GM23338 (cell line): ENCODE measurements around the gene CAPN7. TPM values are rescaled to one million over a fixed set of nuclear protein-coding genes. Genes with fewer than 3 reads are reported as not detected.
A peak's percentile ranks its signal among the peaks of the same experiment; 100 is the strongest.

ENCODE experiments used
- ATAC-seq: fragments of 200-7000 bp; cut with Tn5 transposase; 3 replicates; pipeline ENCODE4 v1.9.1; 2020
- DNase-seq: peaks from one replicate; pipeline ENCODE4 v3.0.0-alpha.2; 2015; ENCODE audit warnings: low spot score
- H2AFZ ChIP-seq: fragments of 200-600 bp; sonication (generic); 2 replicates; pipeline ENCODE4 v1.8.0; 2016; ENCODE audit warnings: antibody characterized with exemption, mild to moderate bottlenecking, moderate library complexity
- H3F3A ChIP-seq: fragments of 200-600 bp; sonication (generic); replicated peaks from 2 replicates; pipeline ENCODE4 v1.8.0; 2017; ENCODE audit warnings: antibody characterized with exemption, mixed run types, low read depth
- H3K27ac ChIP-seq: fragments of 200-600 bp; sonication (generic); 2 replicates; pipeline ENCODE4 v1.6.1; 2016; ENCODE audit warnings: low read depth
- H3K27me3 ChIP-seq: fragments of 200-600 bp; sonication (generic); 2 replicates; pipeline ENCODE4 v1.8.0; 2016; ENCODE audit warnings: mild to moderate bottlenecking, mixed run types, moderate library complexity; ENCODE audit not compliant: insufficient read depth
- H3K36me3 ChIP-seq: fragments of 200-600 bp; sonication (generic); 2 replicates; pipeline ENCODE4 v1.8.0; 2016; ENCODE audit warnings: mild to moderate bottlenecking; ENCODE audit not compliant: insufficient read depth
- H3K4me1 ChIP-seq: fragments of 200-600 bp; sonication (generic); 2 replicates; pipeline ENCODE4 v1.8.0; 2016; ENCODE audit warnings: mild to moderate bottlenecking, moderate library complexity; ENCODE audit not compliant: insufficient read depth
- H3K4me2 ChIP-seq: fragments of 200-600 bp; sonication (generic); 2 replicates; pipeline ENCODE4 v1.7.1; 2017; ENCODE audit warnings: mixed run types
- H3K4me3 ChIP-seq: fragments of 200-600 bp; sonication (generic); 2 replicates; pipeline ENCODE4 v1.6.1; 2016; ENCODE audit warnings: mixed run types
- H3K79me2 ChIP-seq: fragments of 200-600 bp; sonication (generic); replicated peaks from 2 replicates; pipeline ENCODE4 v1.8.0; 2017; ENCODE audit warnings: mild to moderate bottlenecking; ENCODE audit not compliant: insufficient read depth
- H3K9me2 ChIP-seq: fragments of 200-600 bp; sonication (generic); 2 replicates; pipeline ENCODE4 v1.8.0; 2017; ENCODE audit not compliant: insufficient read depth
- H4K20me1 ChIP-seq: fragments of 200-600 bp; sonication (generic); replicated peaks from 2 replicates; pipeline ENCODE4 v1.8.0; 2017; ENCODE audit warnings: mild to moderate bottlenecking; ENCODE audit not compliant: insufficient read depth
- H3K27ac Mint-ChIP-seq: 2 replicates; pipeline ENCODE4 v1.8.0; 2020; ENCODE audit warnings: inconsistent platforms, mild to moderate bottlenecking, moderate library complexity, mixed read lengths
- H3K27me3 Mint-ChIP-seq: 3 replicates; pipeline ENCODE4 v1.8.0; 2022; ENCODE audit warnings: low read depth, mild to moderate bottlenecking, moderate library complexity, mixed read lengths, inconsistent platforms; ENCODE audit not compliant: insufficient read depth, poor library complexity
- H3K36me3 Mint-ChIP-seq: 3 replicates; pipeline ENCODE4 v1.8.0; 2021; ENCODE audit warnings: low read depth, mild to moderate bottlenecking, inconsistent platforms, moderate library complexity, mixed read lengths
- H3K4me1 Mint-ChIP-seq: 3 replicates; pipeline ENCODE4 v1.8.0; 2020; ENCODE audit warnings: mild to moderate bottlenecking, inconsistent platforms, mixed read lengths
- H3K4me3 Mint-ChIP-seq: 3 replicates; pipeline ENCODE4 v1.8.0; 2021; ENCODE audit warnings: moderate library complexity, mild to moderate bottlenecking, inconsistent platforms, mixed read lengths
- H3K9me3 Mint-ChIP-seq: 3 replicates; pipeline ENCODE4 v1.8.0; 2020; ENCODE audit warnings: moderate library complexity, mild to moderate bottlenecking, inconsistent platforms, mixed read lengths
- CREB1 ChIP-seq: fragments of 250-450 bp; sonication (Bioruptor Pico); IDR thresholded peaks from 2 replicates; pipeline ENCODE4 v1.5.0; 2020; ENCODE audit warnings: low read depth, mild to moderate bottlenecking, moderate library complexity
- ETS1 ChIP-seq: IDR thresholded peaks from 2 replicates; pipeline ENCODE4 v1.6.1; 2016; ENCODE audit warnings: antibody characterized with exemption
- REST ChIP-seq: IDR thresholded peaks from one replicate; pipeline ENCODE4 v1.6.1; 2018; ENCODE audit warnings: antibody characterized with exemption; ENCODE audit not compliant: unreplicated experiment
- STAT1 ChIP-seq: IDR thresholded peaks from one replicate; pipeline ENCODE4 v1.6.1; 2016; ENCODE audit warnings: antibody characterized with exemption; ENCODE audit not compliant: unreplicated experiment
- ZNF114 ChIP-seq: fragments of 250-450 bp; sonication (Bioruptor Pico); IDR thresholded peaks from 2 replicates; pipeline ENCODE4 v1.5.0; 2020; ENCODE audit warnings: mild to moderate bottlenecking, moderate library complexity
- ZNF462 ChIP-seq: fragments of 250-450 bp; sonication (Bioruptor Pico); IDR thresholded peaks from 2 replicates; pipeline ENCODE4 v1.5.0; 2020; ENCODE audit warnings: mild to moderate bottlenecking, moderate library complexity
- polyA plus RNA-seq: library from polyadenylated mRNA; unstranded; fragments of >200 nt; fragmentation: Nextera tagmentation; extraction: Ambion mirVana; gene quantifications from 2 replicates; pipeline ENCODE4 v1.2.1, GENCODE V29; 2016
- total RNA-seq: library from RNA; depleted of rRNA; stranded (reverse); fragments of >200 nt; shearing (Covaris generic); gene quantifications from 2 replicates; pipeline ENCODE4 v1.2.3, GENCODE V29; 2014

The CAPN7 gene
- total and polyA plus RNA-seq, 2 experiments from 2014 or later, result 9.9 to 18.1 TPM

- no peak for TF ChIP-seq REST
These were observed 11.1 kb downstream of the CAPN7 start (continued) for GRCh38 chr3:15217011-15217671.

GRCh38 chr3:15217841-15218267 lies 11.8 kb downstream of the CAPN7 start:
- H3K4me1 Mint-ChIP-seq, result peaks cover 7% of the 10 kb centered on the region; the same call in 2 of the 3 replicates
- no peak; the same call in 2 of the 3 replicates for ATAC-seq

More at GRCh38 chr3:15217841-15218267, 11.8 kb downstream of the CAPN7 start:
- Histone ChIP-seq H3K36me3 (peaks cover 25% of the 10 kb centered on the region), H3K4me3 (no peak overlapping the region), H3K4me1 (no peaks in the 10 kb centered on the region), H4K20me1 (no peaks in the 10 kb centered on the region; the same call in 1 of the 2 replicates), H3K79me2 (no peaks in the 10 kb centered on the region), H3K27me3 (no peaks in the 10 kb centered on the region), H2AFZ (no peak overlapping the region), H3K27ac (no peak overlapping the region), H3F3A (no peaks in the 10 kb centered on the region), H3K4me2 (no peak overlapping the region), H3K9me2 (no peaks in the 10 kb centered on the region)
- Mint-ChIP-seq H3K27ac (no peak overlapping the region), H3K36me3 (peaks cover 34% of the 10 kb centered on the region), H3K9me3 (no peaks in the 10 kb centered on the region), H3K4me3 (no peak overlapping the region), H3K27me3 (no peaks in the 10 kb centered on the region)
- peak; percentile 15 for DNase-seq
- TF ChIP-seq CREB1 (CRISPR knock-in tag) (no peak), ZNF462 (CRISPR knock-in tag) (no peak), STAT1 (no peak), ZNF114 (no peak), ETS1 (no peak)
